Measurements from ENCODE around the gene FBXL5.

DNA sequence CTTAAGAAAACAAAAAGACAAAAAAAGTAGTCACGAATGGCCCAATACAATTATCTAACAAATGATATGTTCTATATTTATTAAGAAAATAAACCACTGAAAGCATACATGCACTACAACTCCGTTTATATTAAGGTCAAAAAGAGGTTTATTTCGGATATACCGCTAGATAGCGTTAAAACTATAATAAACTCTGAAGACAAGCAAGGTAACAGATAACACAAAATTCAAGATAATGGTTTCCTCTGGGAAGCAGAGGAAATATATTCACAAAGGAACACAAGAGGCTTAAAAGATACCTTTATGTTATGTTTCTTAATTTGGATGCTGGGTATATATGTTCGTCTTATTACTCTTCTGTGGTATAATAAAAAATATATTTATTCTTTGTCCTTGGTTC, 21.7 kb upstream of the FBXL5 start:
- TF ChIP-seq, protein P1, sequence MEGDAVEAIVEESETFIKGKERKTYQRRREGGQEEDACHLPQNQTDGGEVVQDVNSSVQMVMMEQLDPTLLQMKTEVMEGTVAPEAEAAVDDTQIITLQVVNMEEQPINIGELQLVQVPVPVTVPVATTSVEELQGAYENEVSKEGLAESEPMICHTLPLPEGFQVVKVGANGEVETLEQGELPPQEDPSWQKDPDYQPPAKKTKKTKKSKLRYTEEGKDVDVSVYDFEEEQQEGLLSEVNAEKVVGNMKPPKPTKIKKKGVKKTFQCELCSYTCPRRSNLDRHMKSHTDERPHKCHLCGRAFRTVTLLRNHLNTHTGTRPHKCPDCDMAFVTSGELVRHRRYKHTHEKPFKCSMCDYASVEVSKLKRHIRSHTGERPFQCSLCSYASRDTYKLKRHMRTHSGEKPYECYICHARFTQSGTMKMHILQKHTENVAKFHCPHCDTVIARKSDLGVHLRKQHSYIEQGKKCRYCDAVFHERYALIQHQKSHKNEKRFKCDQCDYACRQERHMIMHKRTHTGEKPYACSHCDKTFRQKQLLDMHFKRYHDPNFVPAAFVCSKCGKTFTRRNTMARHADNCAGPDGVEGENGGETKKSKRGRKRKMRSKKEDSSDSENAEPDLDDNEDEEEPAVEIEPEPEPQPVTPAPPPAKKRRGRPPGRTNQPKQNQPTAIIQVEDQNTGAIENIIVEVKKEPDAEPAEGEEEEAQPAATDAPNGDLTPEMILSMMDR (conservative IDR thresholded peaks at IDR 0.05 in 1 of 2, IDR thresholded peaks at IDR 0.05 in 1 of 2; ENCODE audit: low read depth in 1 of 2, low read length in 2 of 2), result no peak
- TF ChIP-seq EZH2 (IDR thresholded peaks at IDR 0.05; ENCODE audit: low read length, missing control alignments), result no peak

All from fibroblast of lung (primary cell).